GM18517 (cell line): ENCODE results near the gene SEC24C.
"Not testable (repeated sequence)": the region's sequence is repeated elsewhere in the genome, so short reads cannot be mapped to it uniquely, and the experiment has no call there.

Experiments used
- ATAC-seq: cut with Tn5 transposase; IDR thresholded peaks from one replicate; pipeline ENCODE4 v1.9.1; 2021; ENCODE audit warnings: mild to moderate bottlenecking, moderate library complexity; ENCODE audit not compliant: unreplicated experiment

Gene SEC24C

GRCh38 chr10:73768881-73769280 lies 24.7 kb downstream of the SEC24C start:
- no peak for ATAC-seq

GRCh38 chr10:73769396-73769795 lies 25.2 kb downstream of the SEC24C start:
- no peak for ATAC-seq

GRCh38 chr10:73771722-73772280 lies 27.6 kb downstream of the SEC24C start:
- peak; percentile 52 for ATAC-seq

GRCh38 chr10:73772281-73773151 lies 28.3 kb downstream of the SEC24C start:
- peak; percentile 51 for ATAC-seq

- no peak for ATAC-seq
These were observed 29.1 kb downstream of the SEC24C start for GRCh38 chr10:73773152-73773879.

- ATAC-seq = no peak
These were observed 30.5 kb downstream of the SEC24C start for GRCh38 chr10:73774637-73775036.

GRCh38 chr10:73779018-73779417 lies 34.8 kb downstream of the SEC24C start:
- no peak for ATAC-seq

- ATAC-seq = no peak
These were observed 35.5 kb downstream of the SEC24C start for GRCh38 chr10:73779539-73780197.

GRCh38 chr10:73780301-73780700 lies 36.1 kb downstream of the SEC24C start:
- no peak for ATAC-seq

- no peak for ATAC-seq
These were observed 36.8 kb downstream of the SEC24C start for GRCh38 chr10:73780966-73781365.

- no peak for ATAC-seq
These were observed 37.3 kb downstream of the SEC24C start for GRCh38 chr10:73781548-73781878.

- no peak for ATAC-seq
These were observed 37.9 kb downstream of the SEC24C start, which contains the start of gene CHCHD1 for GRCh38 chr10:73781879-73782748. Gene CHCHD1 (plus strand): TSS chr10:73782048. CDS start chr10:73782076, 28 bp downstream.

GRCh38 chr10:73782749-73783085 lies 38.5 kb downstream of the SEC24C start:
- ATAC-seq = no peak

GRCh38 chr10:73785211-73785720 lies 41.1 kb downstream of the SEC24C start, which contains the start of gene ZSWIM8:
Gene ZSWIM8 (plus strand): TSS chr10:73785606. CDS start chr10:73785879, 273 bp downstream.
- ATAC-seq = peak; percentile 79

GRCh38 chr10:73785721-73786511 lies 41.7 kb downstream of the SEC24C start:
- ATAC-seq = peak; percentile 21

- no peak for ATAC-seq
These were observed 42.3 kb downstream of the SEC24C start for GRCh38 chr10:73786512-73786885.

GRCh38 chr10:73787031-73787800 lies 43.0 kb downstream of the SEC24C start:
- not testable (repeated sequence) for ATAC-seq

GRCh38 chr10:73788864-73789658 lies 44.9 kb downstream of the SEC24C start:
- ATAC-seq = no peak
